Vagina (tissue), 2 donors: ENCODE results near the gene LPIN1.

ENCODE experiments used
- CTCF ChIP-seq, 3 experiments: fragments of 450-650 bp in 2 of 3; fragments of 200-600 bp in 1 of 3; sonication (generic) in 1 of 3; IDR thresholded peaks; one replicate each; pipeline ENCODE4 v1.5.1; 2017 to 2019; ENCODE audit warnings: antibody characterized with exemption in 3 of 3, mild to moderate bottlenecking in 2 of 3, moderate library complexity in 2 of 3
- POLR2A ChIP-seq, 2 donors: fragments of 450-650 bp; IDR thresholded peaks; one replicate each; pipeline ENCODE4 v1.6.1; 2017; ENCODE audit warnings: antibody characterized with exemption in 2 of 2, mild to moderate bottlenecking in 2 of 2, moderate library complexity in 2 of 2
- POLR2AphosphoS5 ChIP-seq, 2 donors: sonication (generic); formaldehyde crosslinking; IDR thresholded peaks; one replicate each; pipeline ENCODE4 v1.9.0; 2017; ENCODE audit warnings: antibody characterized with exemption in 2 of 2, mild to moderate bottlenecking in 2 of 2, low read depth in 1 of 2; ENCODE audit not compliant: insufficient read depth in 1 of 2

DNA sequence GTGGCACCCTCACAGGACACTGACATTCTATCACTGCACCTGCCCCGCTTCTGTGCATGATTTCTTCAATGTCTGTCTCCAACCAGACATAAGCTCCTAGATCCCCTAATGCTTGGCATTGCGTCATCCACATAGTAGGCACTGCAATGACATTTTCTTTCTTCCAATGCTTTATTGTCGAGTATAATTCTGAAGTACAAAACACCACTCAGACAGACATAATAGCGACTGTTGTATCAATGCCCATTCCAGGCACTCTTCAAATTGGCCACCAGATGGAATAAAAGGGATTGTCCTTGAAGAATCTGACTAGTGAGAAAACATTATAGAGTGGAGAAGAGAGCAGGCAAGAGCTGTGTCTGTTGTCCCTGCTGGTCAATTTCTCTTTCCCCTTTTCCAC lies 89.0 kb downstream of the LPIN1 start:
- no peak for TF ChIP-seq POLR2A (IDR thresholded peaks at IDR 0.05)
- TF ChIP-seq CTCF (IDR thresholded peaks at IDR 0.05): no peak
- TF ChIP-seq POLR2AphosphoS5 (IDR thresholded peaks at IDR 0.05; ENCODE audit: insufficient read depth in 1 of 2, low read depth in 1 of 2): no peak
